ENCODE results near the gene PTPRO. TPM values are rescaled to one million over a fixed set of nuclear protein-coding genes. Genes with fewer than 3 reads are reported as not detected.

PTPRO gene
- total RNA-seq, 1 donor from 2014 or later: 4.3 TPM

DNA sequence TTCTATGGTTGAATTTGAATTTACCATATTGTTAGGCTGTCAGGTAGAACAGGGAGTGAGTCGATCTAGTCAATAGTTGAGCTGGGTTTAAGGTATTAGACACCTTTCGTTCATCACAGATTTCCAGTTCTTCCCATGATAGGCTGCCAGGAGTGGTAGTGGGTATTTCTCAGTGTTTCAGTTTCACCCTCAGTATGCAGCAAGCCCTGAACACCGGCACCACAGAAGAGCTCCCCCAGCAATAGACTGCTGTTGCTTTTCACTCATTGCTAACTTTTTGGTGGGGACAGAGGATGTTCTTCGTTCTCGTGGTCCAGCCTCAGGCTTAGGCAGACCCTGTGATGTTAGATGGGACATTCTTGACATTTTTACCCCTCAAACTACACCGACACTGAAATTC, 164.6 kb downstream of the PTPRO start:
- TF ChIP-seq, protein P1, sequence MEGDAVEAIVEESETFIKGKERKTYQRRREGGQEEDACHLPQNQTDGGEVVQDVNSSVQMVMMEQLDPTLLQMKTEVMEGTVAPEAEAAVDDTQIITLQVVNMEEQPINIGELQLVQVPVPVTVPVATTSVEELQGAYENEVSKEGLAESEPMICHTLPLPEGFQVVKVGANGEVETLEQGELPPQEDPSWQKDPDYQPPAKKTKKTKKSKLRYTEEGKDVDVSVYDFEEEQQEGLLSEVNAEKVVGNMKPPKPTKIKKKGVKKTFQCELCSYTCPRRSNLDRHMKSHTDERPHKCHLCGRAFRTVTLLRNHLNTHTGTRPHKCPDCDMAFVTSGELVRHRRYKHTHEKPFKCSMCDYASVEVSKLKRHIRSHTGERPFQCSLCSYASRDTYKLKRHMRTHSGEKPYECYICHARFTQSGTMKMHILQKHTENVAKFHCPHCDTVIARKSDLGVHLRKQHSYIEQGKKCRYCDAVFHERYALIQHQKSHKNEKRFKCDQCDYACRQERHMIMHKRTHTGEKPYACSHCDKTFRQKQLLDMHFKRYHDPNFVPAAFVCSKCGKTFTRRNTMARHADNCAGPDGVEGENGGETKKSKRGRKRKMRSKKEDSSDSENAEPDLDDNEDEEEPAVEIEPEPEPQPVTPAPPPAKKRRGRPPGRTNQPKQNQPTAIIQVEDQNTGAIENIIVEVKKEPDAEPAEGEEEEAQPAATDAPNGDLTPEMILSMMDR (IDR thresholded peaks at IDR 0.05; ENCODE audit: unreplicated experiment): no peak
- Mint-ChIP-seq H3K4me3 (no peak overlapping the region), H3K4me1 (peaks cover 34% of the 10 kb centered on the region), H3K36me3 (peaks cover 5% of the 10 kb centered on the region), H3K9me3 (peaks cover 8% of the 10 kb centered on the region), H3K27ac (no peak overlapping the region), H3K27me3 (ENCODE audit: low read depth) (no peaks in the 10 kb centered on the region)
- DNase-seq (ENCODE audit: low spot score in 2 of 2, unreplicated experiment in 2 of 2): no peak

DNA sequence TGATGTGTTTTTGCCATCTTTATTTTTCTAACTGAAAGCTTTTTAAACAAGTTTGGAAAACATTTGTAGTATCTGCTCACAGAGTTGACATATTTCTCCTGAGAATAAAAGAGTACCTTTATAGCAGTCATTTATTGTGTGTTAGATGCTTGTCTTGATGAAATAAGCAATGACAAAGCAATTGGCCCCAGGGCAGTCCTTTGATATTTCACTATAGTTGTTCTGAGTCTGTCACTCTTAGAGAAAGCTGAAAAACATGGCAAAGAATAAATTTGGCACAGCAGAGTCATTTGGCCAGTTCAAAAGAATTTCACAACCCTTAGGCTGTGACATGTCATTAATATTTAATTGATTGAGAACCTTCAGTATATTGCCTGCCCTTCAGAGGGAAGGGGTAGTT, 166.2 kb downstream of the PTPRO start:
- TF ChIP-seq, protein P1 (IDR thresholded peaks at IDR 0.05; ENCODE audit: unreplicated experiment): no peak
- Mint-ChIP-seq H3K4me1 (peaks cover 37% of the 10 kb centered on the region), H3K36me3 (peaks cover 8% of the 10 kb centered on the region), H3K27me3 (ENCODE audit: low read depth) (no peaks in the 10 kb centered on the region), H3K4me3 (no peak overlapping the region), H3K9me3 (peaks cover 15% of the 10 kb centered on the region), H3K27ac (no peak overlapping the region)
- no peak for DNase-seq (ENCODE audit: low spot score in 2 of 2, unreplicated experiment in 2 of 2)

DNA sequence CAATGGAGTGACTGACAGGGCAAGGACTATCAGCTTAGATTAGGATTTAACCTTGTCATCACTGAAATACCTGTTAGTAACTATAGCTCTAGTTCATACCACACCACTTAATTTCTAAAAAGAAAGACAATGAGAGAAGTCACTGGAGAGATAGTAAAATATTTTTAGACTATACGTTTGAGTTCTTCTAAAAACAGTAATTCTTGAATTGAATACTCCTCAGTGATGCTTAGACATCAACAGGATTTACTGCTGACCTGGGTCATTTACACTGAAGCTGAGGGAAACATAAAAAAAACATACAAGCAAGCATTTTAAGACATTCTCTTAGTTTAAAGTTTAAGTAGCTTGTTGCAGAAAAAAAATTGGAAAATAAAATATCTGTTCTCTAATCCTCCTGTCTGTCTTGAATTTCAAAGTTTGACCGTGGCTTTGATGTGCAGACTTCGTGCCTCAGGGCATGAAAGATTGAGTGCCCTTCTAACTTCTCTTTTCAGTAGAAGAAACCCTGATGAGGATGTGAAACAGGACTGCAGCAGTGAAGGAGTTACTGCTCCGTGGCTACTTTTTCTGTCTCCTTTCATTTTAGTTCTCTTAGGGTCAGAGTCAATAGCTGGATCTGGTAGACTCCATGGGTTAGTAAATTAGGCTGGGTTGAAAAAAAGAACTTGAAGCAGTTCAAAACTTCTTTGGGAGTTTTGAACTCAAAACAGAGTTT, 172.2 kb downstream of the PTPRO start:
- H3K27ac Mint-ChIP-seq: peak overlapping the region; percentile 84
- no peak for DNase-seq (ENCODE audit: low spot score in 2 of 2, unreplicated experiment in 2 of 2)
- peaks cover 8% of the 10 kb centered on the region for H3K36me3 Mint-ChIP-seq
- peaks cover 15% of the 10 kb centered on the region for H3K9me3 Mint-ChIP-seq
- no peaks in the 10 kb centered on the region for H3K27me3 Mint-ChIP-seq (ENCODE audit: low read depth)
- peaks cover 57% of the 10 kb centered on the region for H3K4me1 Mint-ChIP-seq
- peak overlapping the region; percentile 5 for H3K4me3 Mint-ChIP-seq
- TF ChIP-seq, protein P1 (IDR thresholded peaks at IDR 0.05; ENCODE audit: unreplicated experiment): no peak

DNA sequence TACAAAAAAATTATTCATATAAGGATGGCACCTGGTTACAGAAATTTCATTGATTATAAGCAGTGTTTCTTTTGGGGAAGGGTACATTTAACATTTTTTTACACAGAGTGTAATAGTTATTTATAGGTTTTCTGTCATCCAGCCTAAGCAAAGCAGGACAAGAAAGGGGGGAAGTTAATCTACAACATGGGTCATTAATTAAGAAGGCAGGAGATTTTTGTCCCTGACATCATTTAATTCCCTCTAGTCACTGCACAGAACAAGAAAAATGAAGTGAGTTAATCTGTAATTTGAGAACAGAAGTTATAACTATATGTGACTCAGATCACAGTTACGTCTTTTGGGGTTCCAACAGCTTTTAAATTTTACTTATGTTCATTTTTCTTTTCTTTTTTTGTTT, 173.4 kb downstream of the PTPRO start:
- Mint-ChIP-seq H3K27me3 (ENCODE audit: low read depth) (no peaks in the 10 kb centered on the region), H3K4me3 (no peak overlapping the region), H3K27ac (peak overlapping the region; percentile 87), H3K4me1 (peaks cover 54% of the 10 kb centered on the region), H3K9me3 (peaks cover 15% of the 10 kb centered on the region), H3K36me3 (peaks cover 6% of the 10 kb centered on the region)
- no peak for DNase-seq (ENCODE audit: low spot score in 2 of 2, unreplicated experiment in 2 of 2)
- TF ChIP-seq, protein P1 (IDR thresholded peaks at IDR 0.05; ENCODE audit: unreplicated experiment): no peak

DNA sequence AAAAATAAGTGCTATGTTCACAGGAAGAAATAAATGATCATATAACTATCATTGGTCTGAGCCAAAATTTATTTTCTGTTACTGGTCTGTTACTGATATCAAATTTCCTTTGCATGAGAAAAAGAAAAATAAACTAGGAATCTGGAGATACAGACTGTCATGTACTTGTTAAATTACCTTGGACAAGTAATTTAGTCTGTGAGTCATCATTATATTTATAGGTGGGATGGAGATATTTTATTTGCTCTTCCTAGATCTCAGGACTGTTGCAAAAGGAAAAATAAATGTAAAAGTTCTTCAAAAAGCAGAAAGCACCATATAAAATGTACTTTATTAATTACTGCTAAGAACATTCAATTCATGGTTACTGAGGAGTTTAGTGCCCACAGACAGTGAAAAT, 174.4 kb downstream of the PTPRO start:
- H3K4me3 Mint-ChIP-seq: no peak overlapping the region
- H3K4me1 Mint-ChIP-seq: peaks cover 57% of the 10 kb centered on the region
- H3K27ac Mint-ChIP-seq: peak overlapping the region; percentile 94

More for the DNA sequence above, 174.4 kb downstream of the PTPRO start:
- Mint-ChIP-seq H3K27me3 (ENCODE audit: low read depth) (no peaks in the 10 kb centered on the region), H3K36me3 (peaks cover 4% of the 10 kb centered on the region), H3K9me3 (peaks cover 8% of the 10 kb centered on the region)
- no peak for DNase-seq (ENCODE audit: low spot score in 2 of 2, unreplicated experiment in 2 of 2)
- TF ChIP-seq, protein P1 (IDR thresholded peaks at IDR 0.05; ENCODE audit: unreplicated experiment): no peak
